ENCODE results near the gene TRANK1.

TRANK1 gene

DNA sequence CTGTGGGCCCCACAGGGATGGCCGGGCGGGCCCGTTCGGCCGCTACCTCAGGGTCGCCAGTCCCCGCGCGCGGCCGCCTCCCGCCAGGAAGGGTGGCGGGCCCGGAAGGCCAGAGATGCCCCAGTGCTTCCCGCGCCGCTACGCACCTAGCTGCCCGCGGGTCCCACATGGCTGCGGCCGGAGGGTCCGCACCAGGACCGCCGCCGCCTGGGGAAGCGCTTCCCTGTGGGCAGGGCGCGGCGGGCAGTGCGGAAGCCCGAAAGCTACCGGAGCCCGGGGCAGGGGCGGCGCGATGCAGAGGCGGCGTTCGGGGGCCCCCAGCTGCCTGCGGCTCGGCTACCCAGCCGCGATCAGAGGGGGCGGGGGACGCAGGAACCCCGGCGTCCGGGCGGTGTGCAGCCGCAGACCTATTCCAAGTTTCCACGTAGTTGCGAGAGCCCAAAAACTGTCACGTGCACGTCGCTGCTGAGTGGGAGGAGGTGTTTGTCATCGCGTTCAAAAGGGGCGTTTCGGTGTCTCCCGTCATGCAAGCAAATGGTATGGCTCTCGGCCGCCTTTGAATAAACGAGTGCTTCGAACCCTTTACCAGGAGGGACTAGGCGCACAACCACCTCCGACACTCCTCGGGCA, at the start of gene TRANK1:
Gene TRANK1 (minus strand): TSS at position 414 of the 630 bp plus-strand sequence. CDS start 245 bp downstream, at position 169.
- Mint-ChIP-seq H3K9me3 (peaks cover 29% of the 10 kb centered on the region), H3K4me1 (ENCODE audit: low read depth) (peaks cover 8% of the 10 kb centered on the region), H3K27me3 (ENCODE audit: low read depth) (peaks cover 26% of the 10 kb centered on the region), H3K36me3 (ENCODE audit: low read depth) (peaks cover 17% of the 10 kb centered on the region), H3K4me3 (peak within 1 kb of the TSS; percentile 78), H3K27ac (peak within 1 kb of the TSS; percentile 45)

DNA sequence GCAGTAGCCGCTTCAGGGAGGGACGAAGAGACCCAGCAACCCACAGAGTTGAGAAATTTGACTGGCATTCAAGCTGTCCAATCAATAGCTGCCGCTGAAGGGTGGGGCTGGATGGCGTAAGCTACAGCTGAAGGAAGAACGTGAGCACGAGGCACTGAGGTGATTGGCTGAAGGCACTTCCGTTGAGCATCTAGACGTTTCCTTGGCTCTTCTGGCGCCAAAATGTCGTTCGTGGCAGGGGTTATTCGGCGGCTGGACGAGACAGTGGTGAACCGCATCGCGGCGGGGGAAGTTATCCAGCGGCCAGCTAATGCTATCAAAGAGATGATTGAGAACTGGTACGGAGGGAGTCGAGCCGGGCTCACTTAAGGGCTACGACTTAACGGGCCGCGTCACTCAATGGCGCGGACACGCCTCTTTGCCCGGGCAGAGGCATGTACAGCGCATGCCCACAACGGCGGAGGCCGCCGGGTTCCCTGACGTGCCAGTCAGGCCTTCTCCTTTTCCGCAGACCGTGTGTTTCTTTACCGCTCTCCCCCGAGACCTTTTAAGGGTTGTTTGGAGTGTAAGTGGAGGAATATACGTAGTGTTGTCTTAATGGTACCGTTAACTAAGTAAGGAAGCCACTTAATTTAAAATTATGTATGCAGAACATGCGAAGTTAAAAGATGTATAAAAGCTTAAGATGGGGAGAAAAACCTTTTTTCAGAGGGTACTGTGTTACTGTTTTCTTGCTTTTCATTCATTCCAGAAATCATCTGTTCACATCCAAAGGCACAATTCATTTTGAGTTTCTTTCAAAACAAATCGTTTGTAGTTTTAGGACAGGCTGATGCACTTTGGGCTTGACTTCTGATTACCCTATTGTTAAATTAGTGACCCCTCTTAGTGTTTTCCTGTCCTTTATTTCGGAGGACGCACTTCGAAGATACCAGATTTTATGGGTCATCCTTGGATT, 48.8 kb upstream of the TRANK1 start, which contains the start of gene MLH1:
Gene MLH1 (plus strand): TSS at position 193 of the 958 bp plus-strand sequence. CDS start 30 bp downstream, at position 223.
- Mint-ChIP-seq H3K27me3 (ENCODE audit: low read depth) (no peaks in the 10 kb centered on the region), H3K4me3 (no peak within 1 kb of the TSS), H3K9me3 (peaks cover 3% of the 10 kb centered on the region), H3K36me3 (ENCODE audit: low read depth) (peaks cover 42% of the 10 kb centered on the region), H3K4me1 (ENCODE audit: low read depth) (peaks cover 36% of the 10 kb centered on the region), H3K27ac (no peak within 1 kb of the TSS)

DNA sequence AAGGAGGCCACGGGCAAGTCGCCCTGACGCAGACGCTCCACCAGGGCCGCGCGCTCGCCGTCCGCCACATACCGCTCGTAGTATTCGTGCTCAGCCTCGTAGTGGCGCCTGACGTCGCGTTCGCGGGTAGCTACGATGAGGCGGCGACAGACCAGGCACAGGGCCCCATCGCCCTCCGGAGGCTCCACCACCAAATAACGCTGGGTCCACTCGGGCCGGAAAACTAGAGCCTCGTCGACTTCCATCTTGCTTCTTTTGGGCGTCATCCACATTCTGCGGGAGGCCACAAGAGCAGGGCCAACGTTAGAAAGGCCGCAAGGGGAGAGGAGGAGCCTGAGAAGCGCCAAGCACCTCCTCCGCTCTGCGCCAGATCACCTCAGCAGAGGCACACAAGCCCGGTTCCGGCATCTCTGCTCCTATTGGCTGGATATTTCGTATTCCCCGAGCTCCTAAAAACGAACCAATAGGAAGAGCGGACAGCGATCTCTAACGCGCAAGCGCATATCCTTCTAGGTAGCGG, 48.0 kb upstream of the TRANK1 start, which contains the start of gene EPM2AIP1:
Gene EPM2AIP1 (minus strand): TSS at position 326 of the 520 bp plus-strand sequence. CDS start 54 bp downstream, at position 272.
- H3K4me1 Mint-ChIP-seq (ENCODE audit: low read depth) = peaks cover 42% of the 10 kb centered on the region
- H3K27me3 Mint-ChIP-seq (ENCODE audit: low read depth) = no peaks in the 10 kb centered on the region
- H3K36me3 Mint-ChIP-seq (ENCODE audit: low read depth) = peaks cover 42% of the 10 kb centered on the region
- H3K27ac Mint-ChIP-seq = no peak within 1 kb of the TSS
- H3K4me3 Mint-ChIP-seq = no peak within 1 kb of the TSS
- H3K9me3 Mint-ChIP-seq = no peaks in the 10 kb centered on the region

DNA sequence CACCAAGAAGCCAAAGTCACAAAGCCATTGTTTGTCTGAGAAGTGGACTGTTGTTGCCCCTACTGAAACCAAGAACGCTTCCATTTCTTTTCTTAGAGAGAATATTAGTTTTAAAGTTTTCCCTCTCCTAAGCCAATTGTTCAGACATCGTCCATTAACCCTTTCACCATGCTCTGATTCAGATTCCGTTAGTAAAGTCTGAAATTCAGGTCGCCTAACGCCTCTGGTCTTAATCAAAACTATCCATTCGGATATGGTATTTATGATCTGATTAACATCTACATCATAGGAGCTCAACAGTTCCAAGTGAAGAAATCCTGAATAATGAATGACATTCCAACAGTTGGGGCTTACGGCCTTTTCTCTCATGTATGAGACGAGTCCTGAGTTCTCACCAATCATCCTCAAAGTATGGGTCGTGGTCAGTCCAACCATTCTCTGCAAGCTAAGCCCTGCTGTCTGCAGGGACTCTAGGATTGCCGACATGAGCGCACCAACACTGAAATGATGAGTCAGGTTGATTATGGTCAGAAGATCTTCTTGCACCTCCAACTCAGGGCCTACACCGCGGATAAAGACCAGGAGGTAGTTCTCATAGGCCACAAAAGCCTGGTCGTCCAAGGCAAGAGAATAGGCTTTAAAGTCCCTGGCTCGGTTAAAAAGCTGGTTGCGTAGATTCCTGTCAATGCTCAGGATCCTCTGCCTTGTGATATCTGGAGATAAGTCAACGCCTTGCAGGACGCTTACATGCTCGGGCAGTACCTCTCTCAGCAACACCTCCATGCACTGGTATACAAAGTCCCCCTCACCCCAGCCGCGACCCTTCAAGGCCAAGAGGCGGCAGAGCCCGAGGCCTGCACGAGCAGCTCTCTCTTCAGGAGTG, 47.3 kb upstream of the TRANK1 start:
- H3K27me3 Mint-ChIP-seq (ENCODE audit: low read depth) = no peaks in the 10 kb centered on the region
- H3K4me1 Mint-ChIP-seq (ENCODE audit: low read depth) = peaks cover 41% of the 10 kb centered on the region
- no peak overlapping the region for H3K27ac Mint-ChIP-seq
- H3K36me3 Mint-ChIP-seq (ENCODE audit: low read depth) = peaks cover 42% of the 10 kb centered on the region
- H3K4me3 Mint-ChIP-seq = no peak overlapping the region
- no peaks in the 10 kb centered on the region for H3K9me3 Mint-ChIP-seq

DNA sequence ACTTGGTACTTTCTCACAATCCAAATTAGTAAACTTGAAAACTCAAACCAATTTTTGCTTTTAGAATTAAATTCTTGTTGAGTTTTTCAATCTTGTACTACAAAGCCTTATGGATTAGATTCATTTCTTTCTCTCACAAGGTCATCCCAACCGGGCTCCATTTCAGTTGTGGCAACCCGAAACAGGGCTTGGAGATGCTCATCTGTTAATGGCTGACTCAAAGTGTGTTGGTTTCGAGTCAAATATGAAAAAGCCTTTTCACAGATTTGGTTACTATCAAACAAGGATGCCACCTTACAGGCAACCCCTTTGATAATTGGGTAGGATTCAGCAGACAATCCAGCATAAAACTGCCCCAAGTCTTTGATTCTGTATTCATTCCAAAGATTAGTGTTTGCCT, 46.3 kb upstream of the TRANK1 start:
- no peaks in the 10 kb centered on the region for H3K9me3 Mint-ChIP-seq
- H3K36me3 Mint-ChIP-seq (ENCODE audit: low read depth) = peaks cover 38% of the 10 kb centered on the region
- H3K4me1 Mint-ChIP-seq (ENCODE audit: low read depth) = peaks cover 34% of the 10 kb centered on the region
- H3K27ac Mint-ChIP-seq = no peak overlapping the region
- H3K4me3 Mint-ChIP-seq = no peak overlapping the region
- no peaks in the 10 kb centered on the region for H3K27me3 Mint-ChIP-seq (ENCODE audit: low read depth)

DNA sequence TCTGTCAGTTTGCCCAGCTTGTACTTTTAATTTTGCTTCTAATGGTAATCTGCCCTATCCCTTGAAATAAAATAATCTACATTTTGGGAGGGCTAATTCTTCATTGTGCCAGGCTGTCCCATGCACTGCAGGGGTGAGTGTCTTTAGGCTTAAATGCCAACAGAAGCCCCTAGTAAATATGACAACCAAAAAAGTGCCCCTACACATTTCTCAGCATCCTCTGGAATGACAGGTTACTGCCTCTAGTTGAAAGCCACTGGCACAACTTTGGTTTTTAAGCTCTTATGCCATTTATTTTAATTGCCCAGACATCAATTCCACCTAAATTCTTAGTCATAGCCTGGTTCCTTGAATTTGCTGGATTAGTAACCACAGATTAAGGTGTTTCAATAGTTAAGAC, 44.7 kb upstream of the TRANK1 start:
- no peaks in the 10 kb centered on the region for H3K27me3 Mint-ChIP-seq (ENCODE audit: low read depth)
- H3K27ac Mint-ChIP-seq = no peak overlapping the region
- H3K36me3 Mint-ChIP-seq (ENCODE audit: low read depth) = peaks cover 52% of the 10 kb centered on the region
- no peaks in the 10 kb centered on the region for H3K9me3 Mint-ChIP-seq
- peak overlapping the region; percentile 74 for H3K4me3 Mint-ChIP-seq
- peaks cover 34% of the 10 kb centered on the region for H3K4me1 Mint-ChIP-seq (ENCODE audit: low read depth)

DNA sequence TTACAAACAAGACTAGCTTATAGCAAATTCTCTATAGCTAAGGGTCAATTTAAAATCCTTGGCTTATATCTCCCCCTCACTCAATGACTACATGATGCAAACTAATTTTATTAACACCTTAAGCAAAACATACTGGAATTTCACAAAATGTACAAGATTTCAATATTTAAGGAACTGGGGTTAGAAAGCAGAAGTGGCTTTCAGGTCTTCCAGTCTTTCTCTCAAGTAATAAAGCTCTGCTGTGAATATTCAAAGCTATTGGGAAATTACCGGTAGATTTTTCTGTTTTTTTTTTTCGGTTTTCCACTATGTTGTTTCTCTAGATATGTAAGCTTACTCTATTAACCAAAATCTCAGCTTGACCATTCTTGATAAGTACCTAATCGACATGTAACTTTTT, 44.2 kb upstream of the TRANK1 start:
- H3K4me3 Mint-ChIP-seq = peak overlapping the region; percentile 74
- H3K36me3 Mint-ChIP-seq (ENCODE audit: low read depth) = peaks cover 54% of the 10 kb centered on the region
- H3K4me1 Mint-ChIP-seq (ENCODE audit: low read depth) = peaks cover 36% of the 10 kb centered on the region
- H3K27me3 Mint-ChIP-seq (ENCODE audit: low read depth) = no peaks in the 10 kb centered on the region
- H3K27ac Mint-ChIP-seq = no peak overlapping the region
- H3K9me3 Mint-ChIP-seq = no peaks in the 10 kb centered on the region

DNA sequence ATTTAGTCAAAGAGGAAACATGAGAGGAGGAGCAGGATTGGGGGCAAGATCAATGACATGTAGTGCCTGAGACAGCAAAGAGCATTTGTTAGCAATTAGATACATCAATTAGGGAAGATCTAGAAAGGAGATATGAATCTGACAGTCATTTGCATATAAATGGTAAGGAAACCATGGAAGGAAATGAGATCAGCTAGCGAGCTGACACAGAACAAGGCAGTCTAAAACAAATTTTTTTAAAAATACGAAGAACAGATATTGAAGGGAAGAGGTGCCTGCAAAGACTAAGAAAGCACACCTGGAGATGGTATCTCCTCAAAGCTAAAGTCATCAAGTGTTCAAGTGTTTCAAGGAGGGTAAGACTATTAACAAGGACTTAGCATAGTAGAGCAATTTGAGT, 43.5 kb upstream of the TRANK1 start:
- no peaks in the 10 kb centered on the region for H3K9me3 Mint-ChIP-seq
- H3K27me3 Mint-ChIP-seq (ENCODE audit: low read depth) = no peaks in the 10 kb centered on the region
- H3K36me3 Mint-ChIP-seq (ENCODE audit: low read depth) = peaks cover 61% of the 10 kb centered on the region
- peak overlapping the region; percentile 58 for H3K27ac Mint-ChIP-seq
- peaks cover 36% of the 10 kb centered on the region for H3K4me1 Mint-ChIP-seq (ENCODE audit: low read depth)
- H3K4me3 Mint-ChIP-seq = peak overlapping the region; percentile 42

DNA sequence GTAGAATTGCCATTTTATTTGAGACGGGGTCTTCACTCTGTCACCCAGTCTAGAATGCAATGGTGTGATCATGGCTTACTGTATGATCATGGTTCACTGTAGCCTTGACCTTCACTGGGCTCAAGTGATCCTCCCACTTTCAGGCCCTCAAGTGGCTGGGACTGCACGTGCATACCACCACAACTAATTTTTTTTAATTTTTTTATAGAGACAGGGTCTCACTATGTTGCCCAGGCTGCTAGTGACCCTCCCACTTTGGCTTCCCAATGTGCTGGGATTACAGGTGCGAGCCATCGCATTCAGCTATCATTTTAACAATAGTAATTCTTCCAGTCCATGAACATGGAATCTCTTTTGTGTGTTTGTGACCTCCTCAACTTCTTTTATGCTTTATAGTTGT, 36.2 kb upstream of the TRANK1 start:
- Mint-ChIP-seq H3K36me3 (ENCODE audit: low read depth) (peaks cover 64% of the 10 kb centered on the region), H3K27me3 (ENCODE audit: low read depth) (no peaks in the 10 kb centered on the region), H3K27ac (no peak overlapping the region), H3K4me1 (ENCODE audit: low read depth) (peaks cover 2% of the 10 kb centered on the region), H3K9me3 (peaks cover 31% of the 10 kb centered on the region), H3K4me3 (no peak overlapping the region)

DNA sequence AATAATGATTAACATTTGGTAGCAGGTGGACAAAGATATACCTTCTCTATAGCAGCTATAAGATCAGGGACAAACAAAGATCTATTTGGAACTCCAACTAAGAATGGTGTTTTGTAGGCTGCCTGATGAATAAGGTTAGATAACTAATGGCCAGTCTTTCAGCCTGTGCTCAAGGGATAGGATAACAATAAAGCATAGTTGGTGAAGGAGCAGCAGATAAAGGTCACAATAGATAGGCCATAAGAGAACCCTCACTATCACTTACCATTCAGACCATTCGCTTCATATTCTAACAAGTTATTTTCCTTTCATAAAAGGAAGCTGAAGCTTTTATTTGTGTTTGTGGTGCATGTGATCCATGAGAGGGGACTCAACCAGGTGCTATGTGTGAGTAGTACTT, 28.3 kb upstream of the TRANK1 start:
- Mint-ChIP-seq H3K9me3 (peaks cover 4% of the 10 kb centered on the region), H3K27me3 (ENCODE audit: low read depth) (no peaks in the 10 kb centered on the region), H3K4me3 (no peak overlapping the region), H3K36me3 (ENCODE audit: low read depth) (peaks cover 30% of the 10 kb centered on the region), H3K27ac (no peak overlapping the region), H3K4me1 (ENCODE audit: low read depth) (peaks cover 25% of the 10 kb centered on the region)

DNA sequence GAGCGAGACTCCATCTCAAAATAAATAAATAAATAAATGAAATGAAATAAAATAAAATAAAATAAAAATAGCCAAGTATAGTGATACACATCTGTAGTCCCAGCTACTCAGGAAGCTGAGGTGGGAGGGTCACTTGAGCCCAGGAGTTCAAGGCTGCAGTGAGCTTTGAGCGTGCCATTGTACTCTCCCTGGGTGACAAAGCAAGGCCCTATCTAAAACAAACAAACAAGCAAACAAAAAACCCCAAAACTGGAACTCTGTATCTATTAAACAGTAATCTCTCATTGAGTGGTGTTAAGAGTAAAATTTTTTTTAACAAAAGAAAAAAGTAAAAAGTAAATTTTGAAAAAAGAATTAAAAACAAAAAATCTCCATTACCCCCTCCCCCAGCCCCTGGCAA, 27.3 kb upstream of the TRANK1 start:
- Mint-ChIP-seq H3K27ac (no peak overlapping the region), H3K9me3 (no peaks in the 10 kb centered on the region), H3K4me3 (no peak overlapping the region), H3K27me3 (ENCODE audit: low read depth) (no peaks in the 10 kb centered on the region), H3K4me1 (ENCODE audit: low read depth) (peaks cover 25% of the 10 kb centered on the region), H3K36me3 (ENCODE audit: low read depth) (peaks cover 27% of the 10 kb centered on the region)

DNA sequence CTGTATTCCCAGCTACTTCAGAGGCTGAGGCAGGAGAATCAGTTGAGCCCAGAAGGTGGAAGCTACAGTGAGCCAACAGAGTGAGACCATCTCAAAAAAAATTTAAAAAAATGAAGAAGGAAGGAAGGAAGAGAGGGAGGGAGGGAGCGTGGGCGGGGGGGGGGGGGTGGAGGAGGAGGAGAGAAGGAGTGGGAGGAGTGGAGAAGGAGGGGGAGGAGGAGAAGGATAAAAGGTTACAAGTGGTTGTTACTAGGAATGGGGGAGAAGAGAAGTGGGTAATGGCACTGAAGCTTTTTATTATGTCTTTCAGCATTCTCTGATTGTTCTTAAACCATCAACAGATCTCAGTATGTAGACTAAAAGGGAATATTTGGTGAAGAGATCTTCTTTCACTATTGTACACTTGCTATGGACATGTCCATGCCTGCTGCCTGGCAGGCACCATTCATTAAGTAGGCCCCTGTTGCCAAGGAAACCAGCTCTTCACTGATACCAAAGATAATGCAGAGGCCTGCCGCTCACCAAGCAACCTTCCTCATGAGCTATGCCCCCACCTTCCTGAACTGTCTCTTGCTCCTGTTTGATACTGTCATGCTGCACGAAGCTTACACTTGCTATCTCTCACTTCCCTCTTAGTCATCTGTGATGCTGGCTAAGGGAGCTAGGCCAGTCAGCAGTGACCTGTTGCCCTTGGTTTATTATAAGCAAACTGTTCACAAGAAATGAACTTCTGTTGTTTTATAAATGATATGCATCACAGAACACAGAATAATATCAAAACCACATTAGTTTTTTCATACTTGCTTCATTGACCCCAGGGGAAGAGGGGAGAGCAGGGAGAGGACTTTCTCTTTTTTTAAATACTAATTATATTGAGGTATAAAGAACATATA, 24.9 kb upstream of the TRANK1 start:
- Mint-ChIP-seq H3K4me3 (peak overlapping the region; percentile 18), H3K9me3 (no peaks in the 10 kb centered on the region), H3K27me3 (ENCODE audit: low read depth) (no peaks in the 10 kb centered on the region), H3K27ac (peak overlapping the region; percentile 0), H3K4me1 (ENCODE audit: low read depth) (peaks cover 26% of the 10 kb centered on the region), H3K36me3 (ENCODE audit: low read depth) (peaks cover 14% of the 10 kb centered on the region)

DNA sequence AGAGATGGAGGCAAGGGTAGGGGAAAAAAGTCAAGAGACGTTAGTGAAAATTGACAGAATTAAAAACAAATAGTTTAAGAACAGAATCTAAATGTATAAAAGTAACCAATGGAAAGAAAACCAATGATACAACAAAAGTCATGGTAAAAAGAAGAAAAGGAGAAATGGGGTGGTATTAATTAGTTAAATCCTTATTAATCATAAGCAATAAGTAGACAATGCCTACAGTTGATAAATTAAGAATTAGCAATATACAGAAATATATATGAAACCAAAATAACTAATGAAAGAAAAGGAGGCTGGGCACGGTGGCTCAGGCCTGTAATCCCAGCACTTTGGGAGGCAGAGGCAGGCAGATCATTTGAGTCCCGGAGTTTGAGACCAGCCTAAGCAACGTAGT, 24.2 kb upstream of the TRANK1 start:
- peaks cover 13% of the 10 kb centered on the region for H3K36me3 Mint-ChIP-seq (ENCODE audit: low read depth)
- H3K4me3 Mint-ChIP-seq = peak overlapping the region; percentile 18
- no peak overlapping the region for H3K27ac Mint-ChIP-seq
- H3K27me3 Mint-ChIP-seq (ENCODE audit: low read depth) = no peaks in the 10 kb centered on the region
- no peaks in the 10 kb centered on the region for H3K9me3 Mint-ChIP-seq
- H3K4me1 Mint-ChIP-seq (ENCODE audit: low read depth) = peaks cover 27% of the 10 kb centered on the region
